Calu3 (cell line): Measurements from ENCODE around the gene TBC1D24. TPM values are rescaled to one million over a fixed set of nuclear protein-coding genes. Genes with fewer than 3 reads are reported as not detected.

Experiments used
- BruUV-seq: library from RNA; stranded (reverse); fragments of 400-500 nt; replicated peaks from 2 replicates; lab custom pipeline; 2021; lab: Mats Ljungman, UMichigan
- CTCF ChIA-PET: fragments of 300-600 bp; sonication (Branson Sonifier 250); formaldehyde crosslinking; loops from one replicate; lab custom pipeline; 2022; ENCODE audit warnings: antibody characterized with exemption; lab: Charles Lee
- DNase-seq: peaks from one replicate; pipeline ENCODE4 v3.0.0; 2022
- H3K27ac Mint-ChIP-seq: one replicate; pipeline ENCODE4 v1.8.0; 2022; ENCODE audit warnings: mixed read lengths; ENCODE audit not compliant: unreplicated experiment
- H3K27me3 Mint-ChIP-seq: one replicate; pipeline ENCODE4 v1.8.0; 2022; ENCODE audit warnings: mixed read lengths; ENCODE audit not compliant: unreplicated experiment
- H3K36me3 Mint-ChIP-seq: one replicate; pipeline ENCODE4 v1.8.0; 2022; ENCODE audit warnings: mild to moderate bottlenecking, moderate library complexity, mixed read lengths; ENCODE audit not compliant: insufficient read depth, unreplicated experiment
- H3K4me1 Mint-ChIP-seq: one replicate; pipeline ENCODE4 v1.8.0; 2022; ENCODE audit warnings: mild to moderate bottlenecking, low read depth, mixed read lengths; ENCODE audit not compliant: unreplicated experiment
- H3K4me3 Mint-ChIP-seq: one replicate; pipeline ENCODE4 v1.8.0; 2022; ENCODE audit warnings: mild to moderate bottlenecking, low read depth, moderate library complexity, mixed read lengths; ENCODE audit not compliant: unreplicated experiment
- H3K9me3 Mint-ChIP-seq: one replicate; pipeline ENCODE4 v1.8.0; 2022; ENCODE audit warnings: low read depth, mixed read lengths; ENCODE audit not compliant: unreplicated experiment
- intact Hi-C: fragments of 100-400 bp; cut with micrococcal nuclease; formaldehyde crosslinking; loops from one replicate; pipeline ENCODE4 v1.10.0; 2022; ENCODE audit not compliant: unreplicated experiment
- total RNA-seq: library from RNA; stranded (reverse); gene quantifications from 2 replicates; pipeline ENCODE4 v1.2.3, GENCODE V29; 2022
- TF ChIP-seq, protein P1 (sequence below): fragments of 200-600 bp; IDR thresholded peaks from one replicate; pipeline ENCODE4 v1.8.0; 2022; ENCODE audit warnings: antibody characterized with exemption; ENCODE audit not compliant: unreplicated experiment

TBC1D24 gene
- total RNA-seq, 1 experiment from 2014 or later = 33.3 TPM

DNA sequence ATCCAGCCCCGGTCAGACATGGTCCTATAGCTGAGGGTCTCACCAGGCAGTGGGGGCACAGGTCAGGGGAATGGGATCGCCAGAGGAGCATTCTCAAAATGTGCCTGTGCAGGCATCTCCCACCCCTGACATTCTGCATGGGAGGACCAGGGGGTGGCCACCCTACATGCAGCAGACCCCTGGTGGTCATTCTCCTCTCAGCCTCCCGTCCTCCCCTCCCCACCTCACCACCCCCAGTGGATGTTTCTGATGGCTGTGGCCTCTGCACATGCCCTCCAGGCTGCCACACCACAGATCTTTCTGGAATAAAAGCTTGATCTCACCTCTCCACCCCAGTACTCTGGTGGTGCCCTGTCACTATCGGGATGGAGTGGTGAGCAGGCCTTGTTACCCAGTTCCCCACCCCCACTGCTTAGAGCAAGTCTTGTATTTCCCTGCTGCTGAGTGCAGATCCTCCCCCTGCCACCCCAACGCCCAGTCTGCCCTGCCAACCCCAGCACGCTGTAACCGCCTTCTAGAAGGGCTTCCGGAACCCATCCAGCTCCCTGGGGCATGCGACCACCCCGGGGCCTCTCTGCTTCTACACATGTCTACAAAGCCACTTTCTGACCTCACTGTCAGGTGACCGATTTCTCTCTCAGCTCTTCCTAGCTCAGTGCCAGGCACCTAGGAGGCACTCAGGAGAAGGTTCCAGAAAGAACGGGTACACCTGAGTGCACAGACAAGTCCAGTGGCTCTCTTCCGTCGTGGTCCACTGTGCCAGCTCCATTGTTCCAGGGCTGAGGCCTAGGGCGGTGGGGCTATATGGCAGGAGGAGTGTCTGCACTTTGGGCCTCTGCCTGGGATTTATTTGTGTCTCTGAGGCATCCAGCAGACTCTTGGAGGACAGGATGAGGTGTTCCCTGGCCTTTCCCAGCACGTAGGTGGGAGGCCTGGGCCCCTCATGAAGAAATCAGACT, 9.3 kb downstream of the TBC1D24 start:
- H3K36me3 Mint-ChIP-seq = peaks cover 17% of the 10 kb centered on the region
- H3K27ac Mint-ChIP-seq = no peak overlapping the region
- H3K9me3 Mint-ChIP-seq = no peaks in the 10 kb centered on the region
- BruUV-seq = no TSS peak
- peaks cover 7% of the 10 kb centered on the region for H3K4me1 Mint-ChIP-seq
- CTCF ChIA-PET = no interaction called here
- TF ChIP-seq, protein P1, sequence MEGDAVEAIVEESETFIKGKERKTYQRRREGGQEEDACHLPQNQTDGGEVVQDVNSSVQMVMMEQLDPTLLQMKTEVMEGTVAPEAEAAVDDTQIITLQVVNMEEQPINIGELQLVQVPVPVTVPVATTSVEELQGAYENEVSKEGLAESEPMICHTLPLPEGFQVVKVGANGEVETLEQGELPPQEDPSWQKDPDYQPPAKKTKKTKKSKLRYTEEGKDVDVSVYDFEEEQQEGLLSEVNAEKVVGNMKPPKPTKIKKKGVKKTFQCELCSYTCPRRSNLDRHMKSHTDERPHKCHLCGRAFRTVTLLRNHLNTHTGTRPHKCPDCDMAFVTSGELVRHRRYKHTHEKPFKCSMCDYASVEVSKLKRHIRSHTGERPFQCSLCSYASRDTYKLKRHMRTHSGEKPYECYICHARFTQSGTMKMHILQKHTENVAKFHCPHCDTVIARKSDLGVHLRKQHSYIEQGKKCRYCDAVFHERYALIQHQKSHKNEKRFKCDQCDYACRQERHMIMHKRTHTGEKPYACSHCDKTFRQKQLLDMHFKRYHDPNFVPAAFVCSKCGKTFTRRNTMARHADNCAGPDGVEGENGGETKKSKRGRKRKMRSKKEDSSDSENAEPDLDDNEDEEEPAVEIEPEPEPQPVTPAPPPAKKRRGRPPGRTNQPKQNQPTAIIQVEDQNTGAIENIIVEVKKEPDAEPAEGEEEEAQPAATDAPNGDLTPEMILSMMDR = no peak
- H3K27me3 Mint-ChIP-seq = no peaks in the 10 kb centered on the region
- intact Hi-C loops = no loop called here
- no peak for DNase-seq
- H3K4me3 Mint-ChIP-seq = no peak overlapping the region

DNA sequence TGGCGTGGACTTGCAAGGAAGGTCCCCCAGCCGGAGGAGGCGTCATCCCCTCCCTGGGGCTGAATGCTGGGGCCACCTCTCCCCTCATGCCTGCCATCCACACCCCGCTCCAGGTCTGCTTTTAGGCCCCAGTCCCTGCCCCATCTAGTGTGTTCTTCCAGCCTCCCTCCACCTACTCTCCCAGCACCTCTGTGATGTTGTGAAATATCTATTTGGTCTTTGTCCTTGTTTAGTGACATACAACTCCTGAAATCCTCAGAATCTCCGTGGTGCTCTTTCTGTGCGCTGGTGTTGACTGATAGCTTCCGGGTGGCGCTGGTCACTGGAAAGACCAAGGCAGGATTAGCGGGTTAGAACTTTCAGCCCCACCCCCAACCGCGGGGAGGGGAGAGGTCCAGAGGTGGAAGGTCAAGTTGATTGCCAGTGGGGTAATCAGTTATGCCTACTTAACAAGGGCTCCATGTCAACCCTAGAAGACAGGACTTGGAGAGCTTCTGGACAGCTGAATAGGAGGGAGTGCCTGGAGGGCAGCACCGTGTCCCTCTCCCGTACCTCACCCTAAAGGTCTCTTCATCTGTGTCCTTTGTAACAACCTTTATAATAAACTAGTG, 10.1 kb downstream of the TBC1D24 start:
- H3K27me3 Mint-ChIP-seq = no peaks in the 10 kb centered on the region
- H3K36me3 Mint-ChIP-seq = peaks cover 17% of the 10 kb centered on the region
- TF ChIP-seq, protein P1 = no peak
- peaks cover 7% of the 10 kb centered on the region for H3K4me1 Mint-ChIP-seq
- no peak overlapping the region for H3K4me3 Mint-ChIP-seq
- intact Hi-C loops = no loop called here
- no peak for DNase-seq
- BruUV-seq = no TSS peak
- no peaks in the 10 kb centered on the region for H3K9me3 Mint-ChIP-seq
- H3K27ac Mint-ChIP-seq = no peak overlapping the region
- CTCF ChIA-PET = no interaction called here

DNA sequence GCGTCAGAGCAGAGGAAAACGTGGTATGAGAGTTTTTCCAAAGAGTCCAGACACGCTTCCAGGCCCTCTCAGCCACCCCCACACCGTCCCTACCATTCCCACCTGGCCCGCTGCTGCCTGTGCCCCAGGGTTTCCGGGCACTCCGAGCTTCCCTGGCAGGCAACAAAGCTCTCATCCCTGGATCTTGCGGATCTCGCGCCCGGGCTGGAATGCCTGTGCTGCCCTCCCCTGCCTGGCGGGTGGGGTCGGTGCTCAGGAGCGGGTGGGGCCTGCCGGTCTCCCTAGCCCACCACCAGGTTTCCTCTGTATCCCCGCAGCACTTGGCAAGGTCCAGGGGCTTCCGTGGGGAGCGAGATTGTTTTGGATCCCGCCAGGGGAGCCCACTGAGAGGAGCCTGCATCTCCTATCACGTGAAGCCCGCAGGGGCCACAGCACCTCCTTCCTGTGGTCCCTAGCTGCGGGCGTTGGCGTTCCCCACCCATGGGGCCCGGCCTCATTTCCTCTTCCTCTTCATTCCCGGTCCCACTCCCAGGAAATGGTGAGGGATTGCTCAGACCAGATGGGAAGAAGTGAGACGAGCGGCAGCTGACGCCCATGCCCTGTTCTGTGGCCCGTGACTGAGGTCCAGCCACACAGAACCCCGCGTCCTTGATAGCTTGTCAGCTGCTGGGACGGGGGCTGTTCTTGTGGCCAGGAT, 11.0 kb downstream of the TBC1D24 start:
- peaks cover 7% of the 10 kb centered on the region for H3K4me1 Mint-ChIP-seq
- H3K9me3 Mint-ChIP-seq = no peaks in the 10 kb centered on the region
- intact Hi-C loops = no loop called here
- no peak overlapping the region for H3K4me3 Mint-ChIP-seq
- H3K27me3 Mint-ChIP-seq = no peaks in the 10 kb centered on the region
- TF ChIP-seq, protein P1 = no peak
- CTCF ChIA-PET = no interaction called here
- no peak overlapping the region for H3K27ac Mint-ChIP-seq
- peaks cover 17% of the 10 kb centered on the region for H3K36me3 Mint-ChIP-seq
- no peak for DNase-seq
- no TSS peak for BruUV-seq

DNA sequence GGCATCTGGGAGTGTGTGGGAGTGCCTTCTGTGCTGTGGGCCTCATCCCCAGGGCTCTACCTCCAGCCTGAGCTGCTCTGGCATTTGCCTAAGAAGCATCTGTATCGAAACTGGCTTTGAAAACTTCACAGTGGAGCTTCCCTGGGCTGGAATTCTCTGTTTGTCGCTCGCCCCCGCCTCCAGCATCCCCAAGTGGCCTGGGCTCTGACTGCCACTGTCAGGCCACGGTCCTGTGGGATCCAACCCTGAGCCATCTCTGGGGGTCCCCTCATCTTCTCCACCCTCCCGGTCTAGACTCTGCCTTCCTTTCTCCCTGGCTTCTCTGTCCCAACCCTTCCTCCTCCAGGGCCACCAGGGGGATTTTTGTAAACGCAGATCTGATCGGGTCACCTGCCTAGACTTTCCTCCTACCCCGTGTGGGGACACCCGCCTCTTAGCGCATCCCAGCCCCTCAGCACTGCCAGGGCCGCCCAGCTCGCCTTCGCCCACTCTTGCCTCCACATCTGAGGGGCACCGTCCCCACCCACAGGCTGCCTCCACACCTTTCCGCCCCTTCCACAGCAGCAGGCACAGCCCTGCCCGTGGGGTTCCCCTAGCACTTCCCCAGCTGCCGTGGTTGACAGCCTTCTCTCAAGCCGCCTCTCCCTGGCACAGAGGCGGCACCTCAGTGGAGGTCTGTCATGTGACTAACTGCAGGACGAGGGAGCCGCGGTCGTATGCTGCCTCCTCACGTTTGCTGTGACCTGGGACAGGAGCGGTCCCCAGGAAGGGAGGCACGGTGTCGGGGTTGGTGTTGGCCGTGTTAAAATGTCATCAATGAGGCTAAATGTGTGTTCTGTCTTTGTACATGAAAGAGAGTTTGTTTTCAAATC, 12.0 kb downstream of the TBC1D24 start:
- peaks cover 7% of the 10 kb centered on the region for H3K4me1 Mint-ChIP-seq
- BruUV-seq = no TSS peak
- H3K36me3 Mint-ChIP-seq = peaks cover 17% of the 10 kb centered on the region
- no peak overlapping the region for H3K4me3 Mint-ChIP-seq
- intact Hi-C loops = no loop called here
- TF ChIP-seq, protein P1 = no peak
- no peak overlapping the region for H3K27ac Mint-ChIP-seq
- H3K9me3 Mint-ChIP-seq = no peaks in the 10 kb centered on the region
- CTCF ChIA-PET = no interaction called here
- DNase-seq = no peak
- no peaks in the 10 kb centered on the region for H3K27me3 Mint-ChIP-seq
